Thyroid gland (tissue), 4 donors: ENCODE measurements around the gene TCF12. TPM values are rescaled to one million over a fixed set of nuclear protein-coding genes. Genes with fewer than 3 reads are reported as not detected.

Source experiments
- DNase-seq, 2 donors: peaks; one replicate each; pipeline ENCODE4 v3.0.0-alpha.2; 2019
- H3K27ac ChIP-seq, 3 donors: fragments of 200-600 bp; sonication (generic); 1 replicate in 2 of 3; 2 replicates in 1 of 3; pipeline ENCODE4 v1.5.1; 2016 to 2019; ENCODE audit warnings: mild to moderate bottlenecking in 1 of 3, moderate library complexity in 1 of 3
- H3K27me3 ChIP-seq: fragments of 200-600 bp; sonication (generic); one replicate; pipeline ENCODE4 v1.5.1; 2019
- H3K36me3 ChIP-seq, 2 donors: fragments of 200-600 bp; sonication (generic); one replicate each; pipeline ENCODE4 v1.5.1; 2016 to 2019
- H3K4me1 ChIP-seq, 2 donors: fragments of 200-600 bp; sonication (generic); one replicate each; pipeline ENCODE4 v1.5.1; 2017 to 2019
- H3K4me3 ChIP-seq, 3 donors: fragments of 200-600 bp; sonication (generic); replicated peaks in 1 of 3; 1 replicate in 2 of 3; 2 replicates in 1 of 3; pipeline ENCODE4 v1.5.1; 2016; ENCODE audit warnings: mild to moderate bottlenecking in 1 of 3
- H3K9me3 ChIP-seq: fragments of 200-600 bp; sonication (generic); one replicate; pipeline ENCODE4 v1.5.1; 2017
- POLR2A ChIP-seq, 2 donors: fragments of 450-650 bp; IDR thresholded peaks; one replicate each; pipeline ENCODE4 v1.6.1; 2017; ENCODE audit warnings: antibody characterized with exemption in 2 of 2, mild to moderate bottlenecking in 2 of 2, moderate library complexity in 1 of 2
- WGBS, 2 donors: methylation state at CpG; one replicate each; pipeline ENCODE4 v1.1.5; 2017; 5-methylcytosine and 5-hydroxymethylcytosine counted together
- intact Hi-C: fragments of 100-400 bp; cut with DNase I; formaldehyde crosslinking; loops from one replicate; pipeline ENCODE4 v1.15.1; 2023
- total RNA-seq, 4 donors: library from RNA; depleted of rRNA; stranded (reverse); fragments of >200 nt; gene quantifications; one replicate each; pipeline ENCODE4 v1.2.3, GENCODE V29; 2016
- TF ChIP-seq, protein P1 (sequence below), 6 experiments: fragments of 200-600 bp in 3 of 6; fragments of 450-650 bp in 3 of 6; sonication (generic) in 3 of 6; IDR thresholded peaks; one replicate each; pipeline ENCODE4 v1.5.1; 2016 to 2019; ENCODE audit warnings: antibody characterized with exemption in 6 of 6, mild to moderate bottlenecking in 2 of 6, inconsistent platforms in 1 of 6, moderate library complexity in 1 of 6

The TCF12 gene
- total RNA-seq, 4 donors from 2014 or later: 54.8 to 156 (median 108) TPM

DNA sequence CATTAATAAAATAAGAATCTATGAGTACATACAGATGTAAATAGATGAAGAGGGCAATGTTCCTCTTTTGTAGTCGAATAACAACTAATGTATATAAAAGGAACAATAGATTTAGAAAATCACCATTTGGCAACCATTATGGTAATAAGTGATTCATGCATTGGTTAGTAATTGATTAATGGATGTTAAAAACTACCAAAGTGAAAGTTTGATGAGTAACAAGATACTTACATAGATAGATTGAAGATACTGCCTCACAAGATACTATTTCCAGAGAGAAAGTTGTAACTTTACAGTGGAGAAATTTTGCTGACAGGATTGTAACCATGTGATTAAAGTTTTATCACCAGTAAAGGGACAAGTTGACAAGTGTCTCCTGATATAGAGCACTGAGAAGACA lies 55.0 kb downstream of the TCF12 start:
- 92 to 96% methylated on average over 1 of the region's 1 CpG for WGBS, 2 donors
- no peaks in the 10 kb centered on the region for H3K9me3 ChIP-seq
- no peak for DNase-seq
- H3K27me3 ChIP-seq: no peaks in the 10 kb centered on the region
- no peaks in the 10 kb centered on the region for H3K36me3 ChIP-seq
- peaks cover 8 to 9% of the 10 kb centered on the region in 2 donors for H3K4me1 ChIP-seq
- H3K4me3 ChIP-seq: no peak overlapping the region
- TF ChIP-seq POLR2A (IDR thresholded peaks at IDR 0.05): no peak
- H3K27ac ChIP-seq: no peak overlapping the region
- intact Hi-C loops: no loop called here

DNA sequence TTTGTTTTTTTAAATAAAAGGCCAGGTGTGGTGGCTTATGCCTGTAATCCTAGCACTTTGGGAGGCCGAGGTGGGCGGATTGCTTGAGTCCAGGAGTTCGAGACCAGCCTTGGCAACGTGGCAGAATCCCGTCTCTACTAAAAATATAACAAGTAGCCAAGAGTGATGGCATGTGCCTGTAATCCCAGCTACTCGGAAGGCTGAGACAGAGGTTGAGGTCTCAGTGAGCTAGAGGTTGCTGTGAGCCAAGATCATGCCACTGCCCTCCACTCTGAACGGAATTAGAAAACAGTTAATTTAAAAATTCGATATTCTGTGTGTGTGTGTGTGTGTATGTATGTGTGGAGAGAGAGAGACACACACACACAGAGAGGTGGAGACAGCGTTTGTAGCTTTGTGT lies 58.8 kb downstream of the TCF12 start:
- intact Hi-C loops: no loop called here
- no peaks in the 10 kb centered on the region for H3K9me3 ChIP-seq
- 83 to 84% methylated on average over 9 of the region's 9 CpGs for WGBS, 2 donors
- no peaks in the 10 kb centered on the region for H3K36me3 ChIP-seq
- no peaks in the 10 kb centered on the region for H3K27me3 ChIP-seq
- no peak for DNase-seq
- TF ChIP-seq, protein P1, sequence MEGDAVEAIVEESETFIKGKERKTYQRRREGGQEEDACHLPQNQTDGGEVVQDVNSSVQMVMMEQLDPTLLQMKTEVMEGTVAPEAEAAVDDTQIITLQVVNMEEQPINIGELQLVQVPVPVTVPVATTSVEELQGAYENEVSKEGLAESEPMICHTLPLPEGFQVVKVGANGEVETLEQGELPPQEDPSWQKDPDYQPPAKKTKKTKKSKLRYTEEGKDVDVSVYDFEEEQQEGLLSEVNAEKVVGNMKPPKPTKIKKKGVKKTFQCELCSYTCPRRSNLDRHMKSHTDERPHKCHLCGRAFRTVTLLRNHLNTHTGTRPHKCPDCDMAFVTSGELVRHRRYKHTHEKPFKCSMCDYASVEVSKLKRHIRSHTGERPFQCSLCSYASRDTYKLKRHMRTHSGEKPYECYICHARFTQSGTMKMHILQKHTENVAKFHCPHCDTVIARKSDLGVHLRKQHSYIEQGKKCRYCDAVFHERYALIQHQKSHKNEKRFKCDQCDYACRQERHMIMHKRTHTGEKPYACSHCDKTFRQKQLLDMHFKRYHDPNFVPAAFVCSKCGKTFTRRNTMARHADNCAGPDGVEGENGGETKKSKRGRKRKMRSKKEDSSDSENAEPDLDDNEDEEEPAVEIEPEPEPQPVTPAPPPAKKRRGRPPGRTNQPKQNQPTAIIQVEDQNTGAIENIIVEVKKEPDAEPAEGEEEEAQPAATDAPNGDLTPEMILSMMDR (IDR thresholded peaks at IDR 0.05): no peak
- TF ChIP-seq POLR2A (IDR thresholded peaks at IDR 0.05): no peak
- no peak overlapping the region for H3K27ac ChIP-seq
- H3K4me1 ChIP-seq: peaks cover 0 to 5% of the 10 kb centered on the region in 2 donors
- H3K4me3 ChIP-seq: no peak overlapping the region

DNA sequence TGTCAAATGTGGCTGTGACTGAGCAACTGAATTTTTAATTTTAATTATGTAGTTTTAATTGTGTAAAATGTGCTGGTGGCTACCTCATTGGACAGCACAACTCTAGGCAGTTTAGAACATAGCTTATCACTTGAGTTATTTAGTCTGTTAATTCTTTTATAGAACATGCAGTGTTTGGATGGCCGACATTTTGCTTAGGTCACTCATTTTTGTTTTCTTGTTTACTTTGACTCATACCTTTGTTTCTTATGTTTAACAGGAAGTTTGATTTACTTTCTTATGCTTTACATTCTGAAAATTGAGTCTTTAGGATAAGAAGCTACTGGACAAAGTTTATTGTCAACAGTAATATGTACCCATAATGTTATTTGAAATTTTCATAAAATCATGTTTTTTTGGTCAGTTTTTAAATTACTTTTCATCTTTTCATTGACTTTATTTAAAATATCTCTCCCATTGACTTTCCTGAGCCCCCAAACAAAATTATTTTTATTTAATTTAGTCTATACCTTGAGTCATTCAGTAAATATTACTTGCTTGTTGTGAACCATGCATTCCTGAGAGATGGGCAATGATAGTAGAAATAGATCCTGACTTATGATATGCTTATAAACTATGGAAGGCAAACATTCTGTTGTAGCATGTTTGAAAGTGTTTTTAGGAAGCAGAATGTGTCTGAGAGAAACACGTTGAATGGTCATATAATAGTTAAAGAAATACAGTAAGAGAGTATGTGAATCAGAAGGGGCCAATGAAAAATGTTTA lies 60.6 kb downstream of the TCF12 start:
- no peaks in the 10 kb centered on the region for H3K36me3 ChIP-seq
- H3K9me3 ChIP-seq: no peaks in the 10 kb centered on the region
- intact Hi-C loops: no loop called here
- H3K27me3 ChIP-seq: no peaks in the 10 kb centered on the region
- H3K4me3 ChIP-seq: no peak overlapping the region
- H3K4me1 ChIP-seq: peaks cover 0 to 5% of the 10 kb centered on the region in 2 donors
- 91 to 95% methylated on average over 2 of the region's 2 CpGs for WGBS, 2 donors
- no peak for DNase-seq
- no peak overlapping the region for H3K27ac ChIP-seq
- no peak for TF ChIP-seq POLR2A (IDR thresholded peaks at IDR 0.05)
- TF ChIP-seq, protein P1 (IDR thresholded peaks at IDR 0.05): no peak

DNA sequence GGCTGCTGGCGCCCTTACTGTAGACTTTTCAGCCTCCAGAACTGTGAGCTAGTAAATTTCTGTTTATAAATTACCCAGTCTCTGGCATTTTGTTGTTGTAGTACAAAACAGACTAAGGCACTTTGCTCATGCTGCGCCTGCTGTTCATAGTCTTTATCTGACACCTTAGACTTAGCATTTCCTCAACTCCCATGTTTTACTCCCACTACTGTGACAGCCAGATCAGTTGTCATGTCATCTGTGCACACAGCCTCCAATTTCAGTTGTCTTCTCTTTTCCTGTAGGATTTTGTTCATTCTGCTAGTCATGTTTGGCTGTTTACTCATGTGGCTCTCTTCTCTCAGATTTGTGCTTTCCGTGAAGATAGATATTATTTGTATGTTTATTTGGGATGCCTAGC lies 62.0 kb downstream of the TCF12 start:
- no peak for DNase-seq
- no peaks in the 10 kb centered on the region for H3K27me3 ChIP-seq
- no peaks in the 10 kb centered on the region for H3K36me3 ChIP-seq
- H3K9me3 ChIP-seq: no peaks in the 10 kb centered on the region
- WGBS, 2 donors: 96 to 99% methylated on average over 3 of the region's 3 CpGs
- intact Hi-C loops: no loop called here
- TF ChIP-seq POLR2A (IDR thresholded peaks at IDR 0.05): no peak
- TF ChIP-seq, protein P1 (IDR thresholded peaks at IDR 0.05): no peak
- no peak overlapping the region for H3K27ac ChIP-seq
- H3K4me3 ChIP-seq: no peak overlapping the region
- peaks cover 5 to 8% of the 10 kb centered on the region in 2 donors for H3K4me1 ChIP-seq

DNA sequence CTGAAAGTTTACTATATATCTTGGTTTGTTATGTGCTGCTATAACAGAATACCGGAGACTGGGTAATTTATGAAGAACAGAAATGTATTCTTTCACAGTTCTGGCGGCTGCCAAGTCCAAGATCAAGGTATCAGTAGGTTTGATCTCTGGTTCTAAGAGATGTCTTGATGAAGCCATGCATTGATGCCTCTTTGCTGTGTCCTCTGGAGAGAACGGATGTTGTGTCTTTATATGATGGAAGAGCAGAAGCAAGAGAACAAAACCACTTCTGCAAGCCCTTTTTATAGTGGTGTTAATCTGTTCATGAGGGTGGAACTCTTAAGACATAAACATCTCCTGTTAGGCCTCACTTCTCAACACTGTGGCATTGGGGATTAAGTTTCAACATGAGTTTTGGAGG lies 62.7 kb downstream of the TCF12 start:
- no peak for DNase-seq
- Histone ChIP-seq H3K4me3 (no peak overlapping the region), H3K36me3 (no peaks in the 10 kb centered on the region), H3K27ac (no peak overlapping the region), H3K27me3 (no peaks in the 10 kb centered on the region), H3K4me1 (peaks cover 5 to 8% of the 10 kb centered on the region in 2 donors), H3K9me3 (no peaks in the 10 kb centered on the region)
- 96 to 99% methylated on average over 3 of the region's 3 CpGs for WGBS, 2 donors
- TF ChIP-seq, protein P1 (IDR thresholded peaks at IDR 0.05): no peak
- no peak for TF ChIP-seq POLR2A (IDR thresholded peaks at IDR 0.05)
- intact Hi-C loops: no loop called here
